IMR-90 (cell line): ENCODE data around the gene NEUROD2. TPM values are rescaled to one million over a fixed set of nuclear protein-coding genes. Genes with fewer than 3 reads are reported as not detected.

Experiments used
- ATAC-seq: fragments of 200-7000 bp; cut with Tn5 transposase; 2 replicates; pipeline ENCODE4 v1.9.1; 2020; ENCODE audit warnings: low read depth, mild to moderate bottlenecking, moderate library complexity
- BruUV-seq: library from RNA; stranded (reverse); fragments of 400-500 nt; replicated peaks from 2 replicates; lab custom pipeline; 2021; lab: Mats Ljungman, UMichigan
- CTCF ChIA-PET: fragments of 300-600 bp; formaldehyde crosslinking; extraction: SDS; loops from one replicate; lab custom pipeline; 2021; ENCODE audit warnings: antibody characterized with exemption; lab: Yijun Ruan, JAX
- POLR2A ChIA-PET: fragments of 300-600 bp; sonication (Branson Sonifier 250); formaldehyde crosslinking; loops from one replicate; lab custom pipeline; 2022; ENCODE audit warnings: antibody characterized with exemption; ENCODE audit not compliant: unreplicated experiment; lab: Charles Lee
- DNase-seq: peaks from one replicate; pipeline ENCODE4 v3.0.0; 2013
- H2AFZ ChIP-seq: replicated peaks from 2 replicates; pipeline ENCODE3; 2013; ENCODE audit warnings: low read length, mild to moderate bottlenecking; ENCODE audit not compliant: poor library complexity
- H2AK5ac ChIP-seq: 2 replicates; pipeline ENCODE4 v1.6.1; 2013; ENCODE audit warnings: low read depth, low read length, inconsistent platforms
- H2AK9ac ChIP-seq: replicated peaks from 2 replicates; pipeline ENCODE3; 2013; ENCODE audit warnings: mild to moderate bottlenecking, low read depth, low read length, moderate library complexity; ENCODE audit not compliant: poor library complexity
- H2BK120ac ChIP-seq: 2 replicates; pipeline ENCODE4 v1.6.1; 2013; ENCODE audit warnings: low read depth, low read length, inconsistent platforms
- H2BK15ac ChIP-seq: 3 replicates; pipeline ENCODE4 v1.6.1; 2013; ENCODE audit warnings: low read depth, low read length, inconsistent platforms
- H2BK20ac ChIP-seq: 2 replicates; pipeline ENCODE4 v1.6.1; 2013; ENCODE audit warnings: low read depth, mild to moderate bottlenecking, inconsistent platforms, low read length, moderate library complexity
- H2BK5ac ChIP-seq: 2 replicates; pipeline ENCODE4 v1.6.1; 2013; ENCODE audit warnings: mild to moderate bottlenecking, low read depth, low read length, inconsistent platforms; ENCODE audit not compliant: poor library complexity, severe bottlenecking
- H3K14ac ChIP-seq: replicated peaks from 2 replicates; pipeline ENCODE4 v1.6.1; 2013; ENCODE audit warnings: low read depth, low read length, inconsistent platforms
- H3K18ac ChIP-seq: 2 replicates; pipeline ENCODE4 v1.6.1; 2013; ENCODE audit warnings: low read depth, low read length, control low read depth
- H3K23ac ChIP-seq: 2 replicates; pipeline ENCODE4 v1.6.1; 2013; ENCODE audit warnings: low read depth, low read length, inconsistent platforms
- H3K27ac ChIP-seq: 2 replicates; pipeline ENCODE4 v1.5.1; 2013; ENCODE audit warnings: mild to moderate bottlenecking, control low read depth, low read length; ENCODE audit not compliant: insufficient read depth
- H3K27me3 ChIP-seq: 2 replicates; pipeline ENCODE4 v1.6.1; 2013; ENCODE audit warnings: low read length; ENCODE audit not compliant: control insufficient read depth, insufficient read depth
- H3K36me3 ChIP-seq: 2 replicates; pipeline ENCODE4 v1.6.1; 2013; ENCODE audit warnings: low read length, mixed read lengths; ENCODE audit not compliant: control insufficient read depth, insufficient read depth
- H3K4ac ChIP-seq: 2 replicates; pipeline ENCODE4 v1.6.1; 2013; ENCODE audit warnings: low read depth, low read length, inconsistent platforms
- H3K4me1 ChIP-seq: 2 replicates; pipeline ENCODE4 v1.6.1; 2013; ENCODE audit warnings: low read length, mixed read lengths; ENCODE audit not compliant: control insufficient read depth, insufficient read depth
- H3K4me2 ChIP-seq: 2 replicates; pipeline ENCODE4 v1.6.1; 2013; ENCODE audit warnings: low read depth, mild to moderate bottlenecking, control low read depth, low read length, moderate library complexity
- H3K4me3 ChIP-seq: 2 replicates; pipeline ENCODE4 v1.5.1; 2013; ENCODE audit warnings: low read depth, mild to moderate bottlenecking, control low read depth, low read length, moderate library complexity; ENCODE audit not compliant: insufficient read depth
- H3K56ac ChIP-seq: 2 replicates; pipeline ENCODE4 v1.6.1; 2013; ENCODE audit warnings: low read length, inconsistent platforms; ENCODE audit not compliant: insufficient read depth; ENCODE audit errors: extremely low read depth
- H3K79me1 ChIP-seq, 2 experiments: 2 replicates each; pipeline ENCODE4 v1.6.1; 2013; ENCODE audit warnings: low read length in 2 of 2, inconsistent platforms in 1 of 2, low read depth in 1 of 2
- H3K9ac ChIP-seq: 2 replicates; pipeline ENCODE4 v1.6.1; 2013; ENCODE audit warnings: low read depth, low read length, control low read depth
- H3K9me1 ChIP-seq: 2 replicates; pipeline ENCODE4 v1.6.1; 2013; ENCODE audit warnings: low read length, inconsistent platforms; ENCODE audit not compliant: insufficient read depth
- H3K9me3 ChIP-seq: 2 replicates; pipeline ENCODE4 v1.6.1; 2013; ENCODE audit warnings: low read length; ENCODE audit not compliant: control insufficient read depth, insufficient read depth
- H4K20me1 ChIP-seq: 2 replicates; pipeline ENCODE4 v1.6.1; 2013; ENCODE audit warnings: low read length, inconsistent platforms; ENCODE audit not compliant: insufficient read depth
- H4K5ac ChIP-seq: 2 replicates; pipeline ENCODE4 v1.6.1; 2013; ENCODE audit warnings: mild to moderate bottlenecking, low read depth, low read length, control low read depth
- H4K8ac ChIP-seq, 2 experiments: 2 replicates each; pipeline ENCODE4 v1.6.1; 2013; ENCODE audit warnings: low read depth in 2 of 2, low read length in 2 of 2, control low read depth in 1 of 2, inconsistent platforms in 1 of 2
- H4K91ac ChIP-seq: 2 replicates; pipeline ENCODE4 v1.6.1; 2013; ENCODE audit warnings: low read depth, low read length, inconsistent platforms; ENCODE audit not compliant: insufficient read depth
- SMC3 ChIP-seq: fragments of 150-350 bp; IDR thresholded peaks from 2 replicates; pipeline ENCODE4 v1.6.1; 2016; ENCODE audit warnings: low read depth, mild to moderate bottlenecking, antibody characterized with exemption, low read length, moderate library complexity
- WGBS, 2 experiments: methylation state at CpG; one replicate each; pipeline versions ENCODE4 v1.1.5 to v1.1.7; 2013; ENCODE audit warnings: missing lambda C conversion rate in 2 of 2; ENCODE audit not compliant: insufficient read length in 1 of 2; ENCODE audit errors: extremely low coverage in 2 of 2; 5-methylcytosine and 5-hydroxymethylcytosine counted together
- dilution Hi-C: fragments of 300-500 bp; cut with HindIII; formaldehyde crosslinking; loops from one replicate; pipeline ENCODE4 v1.14.3; 2018; ENCODE audit warnings: low sequenced_read_pairs; ENCODE audit not compliant: unreplicated experiment
- in situ Hi-C: fragments of 300-500 bp; cut with MboI; formaldehyde crosslinking; loops from 3 replicates; pipeline ENCODE4 v1.14.3; 2019; ENCODE audit warnings: low sequenced_read_pairs, inconsistent platforms, mixed read lengths
- intact Hi-C: fragments of 100-400 bp; cut with micrococcal nuclease; formaldehyde crosslinking; loops from 2 replicates; pipeline ENCODE4 v1.10.0; 2022
- polyA plus RNA-seq, 3 experiments: library from polyadenylated mRNA; depleted of rRNA; stranded (reverse); fragments of >200 nt; gene quantifications; 2 replicates each; pipeline ENCODE4 v1.2.3, GENCODE V29; 2012; ENCODE audit warnings: low replicate concordance in 1 of 3
- total RNA-seq: library from RNA; depleted of rRNA; stranded (reverse); fragments of >200 nt; gene quantifications from 2 replicates; pipeline ENCODE4 v1.2.3, GENCODE V29; 2012

NEUROD2 gene
- total and polyA plus RNA-seq, 2 of the 4 experiments (the other 2 are of a cell fraction), result not detected

GRCh38 chr17:39598047-39598481 is 9.7 kb downstream of the NEUROD2 start:
- Histone ChIP-seq H3K4me1 (no peaks in the 10 kb centered on the region), H4K20me1 (peaks cover 14% of the 10 kb centered on the region; the same call in 1 of the 2 replicates), H3K4me2 (no peak overlapping the region), H2BK120ac (no peak overlapping the region), H3K79me1 (no peaks in the 10 kb centered on the region), H3K36me3 (no peaks in the 10 kb centered on the region), H4K91ac (no peak overlapping the region), H2AK5ac (no peak overlapping the region), H3K9me1 (no peaks in the 10 kb centered on the region), H3K14ac (no peak overlapping the region), H3K27me3 (peaks cover 89% of the 10 kb centered on the region), H4K8ac (no peak overlapping the region), H3K4me3 (no peak overlapping the region), H3K4ac (no peak overlapping the region), H2BK15ac (no peak overlapping the region), H2AK9ac (no peak overlapping the region), H3K23ac (no peak overlapping the region), H3K9ac (no peak overlapping the region), H2AFZ (peak overlapping the region; percentile 35), H2BK5ac (no peak overlapping the region), H4K5ac (no peak overlapping the region), H3K18ac (no peak overlapping the region), H3K27ac (no peak overlapping the region), H2BK20ac (no peak overlapping the region), H3K56ac (no peak overlapping the region), H3K9me3 (peaks cover 4% of the 10 kb centered on the region; the same call in 1 of the 2 replicates)
- ATAC-seq, result no peak
- TF ChIP-seq SMC3, result no peak
- ChIA-PET CTCF (no interaction called here), POLR2A (no interaction called here)
- in situ Hi-C loops, result no loop called here
- no TSS peak for BruUV-seq
- dilution Hi-C loops, result no loop called here
- intact Hi-C loops, result no loop called here
- DNase-seq, result no peak
- WGBS, 2 experiments, result 0% methylated on average over 3 of the region's 13 CpGs; no CpG with 5 or more reads in 1 of the 2 experiments
